Muscle of arm (tissue), 12 donors: Measurements from ENCODE around the gene ANKRD33. TPM values are rescaled to one million over a fixed set of nuclear protein-coding genes. Genes with fewer than 3 reads are reported as not detected.

ENCODE experiments used
- DNase-seq: peaks from one replicate; pipeline ENCODE4 v3.0.0-alpha.2; 2013
- polyA plus RNA-seq, 12 donors: library from polyadenylated mRNA; unstranded; fragments of 120-200 nt; gene quantifications; one replicate each; pipeline ENCODE4 v1.2.1, GENCODE V29; 2013; ENCODE audit not compliant: insufficient read length in 12 of 12

Gene ANKRD33
- polyA plus RNA-seq, 12 donors, result 0.08 to 0.36 (median 0.20) TPM; not detected in 6

DNA sequence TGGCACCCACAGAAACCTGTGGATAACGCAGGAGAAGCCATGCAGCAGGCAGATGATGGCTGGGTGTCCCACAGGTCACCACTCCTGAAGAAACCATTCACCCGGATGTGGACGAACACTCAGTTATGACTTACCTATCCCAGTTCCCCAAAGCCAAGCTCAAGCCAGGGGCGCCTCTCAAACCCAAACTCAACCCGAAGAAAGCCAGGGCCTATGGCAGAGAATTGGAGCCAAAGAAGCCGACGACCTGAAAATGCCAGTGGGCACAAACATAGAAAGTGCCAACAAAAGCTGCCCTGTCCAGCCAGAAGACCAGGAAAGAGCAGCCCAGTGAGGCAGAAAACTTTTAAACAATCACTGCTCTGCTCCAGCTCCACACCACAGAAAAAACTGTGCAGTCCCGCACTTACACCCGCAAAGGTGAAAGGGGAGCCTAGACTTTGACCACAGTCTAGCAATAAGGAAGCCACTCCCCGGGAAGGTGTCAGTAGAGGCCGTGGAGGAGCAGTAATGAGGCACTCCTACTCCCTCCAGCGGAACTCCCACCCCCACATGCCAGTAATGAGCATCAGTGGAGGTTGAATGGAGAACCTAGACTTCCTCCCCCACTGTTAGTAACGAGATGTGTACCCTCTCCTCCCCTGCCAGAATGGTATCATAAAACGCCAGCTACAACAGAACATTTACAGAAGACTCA is 13.4 kb downstream of the ANKRD33 start:
- DNase-seq, result no peak

DNA sequence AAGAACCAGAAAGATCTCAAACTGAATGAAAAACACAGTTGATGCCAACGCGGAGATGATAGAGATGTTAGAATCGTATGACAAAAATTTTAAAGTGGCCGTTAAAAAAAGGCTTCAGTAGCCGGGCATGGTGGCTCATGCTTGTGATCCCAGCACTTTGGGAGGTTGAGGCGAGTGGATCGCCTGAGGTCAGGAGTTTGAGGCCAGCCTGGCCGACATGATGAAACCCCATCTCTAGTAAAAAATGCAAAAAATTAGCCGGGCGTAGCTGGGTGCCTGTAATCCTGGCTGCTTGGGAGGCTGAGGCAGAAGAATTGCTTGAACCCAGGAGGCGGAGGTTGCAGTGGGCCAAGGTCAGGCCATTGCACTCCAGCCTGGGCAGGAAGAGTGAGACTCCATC is 14.0 kb downstream of the ANKRD33 start:
- no peak for DNase-seq

DNA sequence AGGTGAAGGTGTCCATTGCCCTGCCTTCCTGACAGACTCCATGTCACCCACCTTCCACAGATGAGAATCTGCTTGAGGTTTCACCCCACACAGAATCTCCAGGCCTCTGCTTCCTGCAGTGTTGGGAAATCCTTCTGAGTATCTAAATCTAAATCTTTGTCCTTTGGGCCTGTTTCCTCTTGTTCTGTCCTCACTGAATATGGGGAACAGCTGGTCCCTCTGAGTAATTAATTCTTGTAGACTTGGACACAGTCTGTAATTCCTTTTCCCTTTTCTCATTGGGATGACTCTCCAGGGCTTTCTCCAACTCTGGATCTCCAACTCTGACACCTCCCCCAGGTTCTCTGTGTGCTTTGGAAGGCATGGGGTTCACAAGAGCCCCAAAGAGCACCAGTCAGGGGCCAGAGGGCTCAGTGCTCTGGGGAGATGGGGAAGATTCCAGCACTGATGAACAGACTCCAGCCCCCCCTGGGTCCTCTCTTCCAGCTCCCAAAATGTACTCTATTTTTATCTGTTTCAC is 17.1 kb downstream of the ANKRD33 start:
- DNase-seq, result peak; percentile 52

DNA sequence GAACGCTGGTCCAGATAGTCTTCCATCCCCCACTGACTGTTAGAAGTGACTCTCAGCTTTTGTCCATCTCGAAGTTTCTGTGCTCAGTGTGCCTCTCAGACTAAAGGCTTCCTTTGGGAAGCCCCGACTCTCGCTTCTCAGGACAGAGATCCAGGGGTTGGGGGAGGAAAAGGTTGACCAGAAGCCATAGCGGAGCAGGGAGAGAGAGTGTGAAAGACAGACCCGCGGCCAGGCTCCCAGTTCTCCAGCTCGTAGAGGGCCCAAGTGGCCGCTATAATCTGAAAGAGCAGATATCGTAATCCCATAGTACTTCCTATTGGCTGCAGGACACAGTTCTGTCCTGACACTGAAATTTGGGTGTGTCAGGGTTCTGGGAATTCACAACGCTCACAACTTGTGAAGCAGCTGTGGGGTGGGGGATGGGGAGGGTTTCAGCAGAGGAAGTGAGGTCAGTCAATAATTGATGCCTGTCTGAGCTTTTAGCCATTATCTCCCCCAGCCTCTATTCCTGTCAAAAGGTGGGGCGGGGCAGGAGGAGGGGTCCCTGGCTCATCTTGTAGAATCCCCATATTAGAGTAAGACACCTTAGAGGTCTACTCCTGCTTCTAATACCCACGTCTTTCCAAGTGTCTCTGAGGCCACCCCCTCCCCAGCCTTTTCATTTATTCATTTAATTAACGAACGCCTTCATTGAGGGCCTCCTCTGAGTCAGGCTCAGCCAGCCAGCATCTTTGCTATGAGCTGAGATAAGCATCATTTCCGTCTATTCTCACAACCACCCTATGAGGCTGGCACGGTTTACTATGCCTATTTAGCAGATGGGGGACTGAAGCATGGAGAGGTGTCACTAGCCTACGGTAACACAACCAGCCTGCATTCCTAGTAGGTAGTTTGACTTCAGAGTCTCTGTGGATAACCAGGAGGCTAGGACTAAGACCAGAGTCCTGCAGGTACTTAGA is 17.8 kb downstream of the ANKRD33 start:
- peak; percentile 90 for DNase-seq

DNA sequence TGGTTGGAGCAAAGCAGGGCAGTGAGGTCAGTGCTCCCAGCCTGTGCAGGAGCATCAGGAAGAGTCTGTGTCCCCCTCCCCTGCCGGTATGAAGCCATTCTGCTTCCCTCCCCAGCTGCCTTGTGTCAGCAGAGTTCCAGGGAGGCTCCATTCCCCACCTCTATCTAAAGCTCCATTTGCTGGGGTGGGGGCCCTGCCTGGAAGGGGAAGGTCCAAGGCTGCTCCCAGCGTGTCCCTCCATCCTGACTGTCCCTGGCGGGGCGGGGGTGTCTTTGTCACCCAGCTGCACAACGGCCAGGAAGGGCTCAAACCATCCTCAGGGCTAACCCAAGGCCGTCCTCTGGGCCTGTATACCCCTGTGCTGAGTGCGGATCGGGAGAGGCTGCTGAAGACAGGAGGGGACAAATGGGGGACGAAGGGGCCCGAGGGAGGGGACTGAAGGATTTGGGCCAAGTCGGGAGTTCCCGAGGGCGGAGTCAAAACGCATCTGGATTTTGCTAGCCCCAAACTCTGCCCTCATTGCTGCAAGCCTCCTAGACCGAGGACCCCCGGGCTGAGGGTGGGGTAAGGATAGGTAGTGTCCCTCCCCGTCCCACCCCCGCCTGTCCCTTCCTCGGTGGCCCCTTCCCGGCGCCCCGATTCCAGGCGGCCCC is 18.7 kb downstream of the ANKRD33 start:
- DNase-seq, result peak; percentile 58

DNA sequence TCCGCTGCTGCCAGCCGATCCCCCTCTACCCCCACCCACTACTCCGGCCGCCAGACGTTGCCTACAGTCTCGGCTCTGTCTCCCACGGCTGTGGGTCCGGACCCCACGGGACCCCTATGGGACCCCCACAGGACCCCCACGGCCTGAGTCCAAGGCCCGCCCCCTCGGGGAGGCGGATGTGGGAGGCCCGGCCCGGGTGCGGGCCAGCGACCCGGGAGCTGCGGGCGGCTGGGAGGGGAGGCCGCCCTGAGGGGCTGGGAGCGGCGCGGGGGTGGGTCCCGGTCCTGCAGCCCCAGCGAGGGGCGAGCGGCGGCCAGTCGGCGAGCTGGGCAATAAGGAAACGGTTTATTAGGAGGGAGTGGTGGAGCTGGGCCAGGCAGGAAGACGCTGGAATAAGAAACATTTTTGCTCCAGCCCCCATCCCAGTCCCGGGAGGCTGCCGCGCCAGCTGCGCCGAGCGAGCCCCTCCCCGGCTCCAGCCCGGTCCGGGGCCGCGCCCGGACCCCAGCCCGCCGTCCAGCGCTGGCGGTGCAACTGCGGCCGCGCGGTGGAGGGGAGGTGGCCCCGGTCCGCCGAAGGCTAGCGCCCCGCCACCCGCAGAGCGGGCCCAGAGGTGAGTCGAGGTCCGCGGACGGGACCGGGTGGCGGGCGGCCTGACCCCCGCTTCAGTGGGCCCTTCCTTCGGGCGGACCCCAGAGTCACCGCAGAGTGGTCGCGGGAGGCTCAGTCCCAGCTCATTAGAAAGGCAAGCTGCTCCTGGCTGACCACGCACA is 19.4 kb downstream of the ANKRD33 start, which contains the start of gene ACVRL1:
TSS of gene ACVRL1 (plus strand) at position 422 of the 773 bp plus-strand sequence. CDS start 4,971 bp downstream, outside the sequence.
- peak; percentile 71 for DNase-seq

DNA sequence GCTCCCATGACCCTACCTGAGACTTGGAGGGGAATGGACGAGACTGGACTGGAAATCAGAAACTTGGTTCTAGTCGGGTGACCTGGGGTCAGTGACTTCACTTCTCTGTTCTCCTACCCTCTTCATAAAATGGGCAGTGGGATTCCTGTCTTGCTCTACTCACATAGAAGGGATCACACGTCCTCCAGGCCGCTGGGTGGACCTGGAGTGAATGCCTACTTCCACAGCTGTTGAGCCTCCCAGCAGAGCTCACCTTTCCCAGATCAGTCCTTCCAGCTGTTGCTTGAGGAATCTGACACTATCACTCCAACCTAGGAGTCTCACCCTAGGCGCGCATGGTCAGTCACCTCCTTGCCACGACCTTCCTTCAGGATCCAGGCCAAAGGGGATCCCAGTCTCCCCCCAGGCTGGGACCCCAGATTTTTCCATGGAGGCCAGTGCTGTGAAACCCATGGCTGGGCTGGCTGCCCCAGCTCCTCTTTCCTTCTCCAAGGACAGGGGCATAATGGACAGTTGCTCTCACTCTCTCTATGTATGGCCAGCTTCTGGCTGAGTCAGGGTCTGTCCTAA is 20.0 kb downstream of the ANKRD33 start:
- DNase-seq, result no peak

DNA sequence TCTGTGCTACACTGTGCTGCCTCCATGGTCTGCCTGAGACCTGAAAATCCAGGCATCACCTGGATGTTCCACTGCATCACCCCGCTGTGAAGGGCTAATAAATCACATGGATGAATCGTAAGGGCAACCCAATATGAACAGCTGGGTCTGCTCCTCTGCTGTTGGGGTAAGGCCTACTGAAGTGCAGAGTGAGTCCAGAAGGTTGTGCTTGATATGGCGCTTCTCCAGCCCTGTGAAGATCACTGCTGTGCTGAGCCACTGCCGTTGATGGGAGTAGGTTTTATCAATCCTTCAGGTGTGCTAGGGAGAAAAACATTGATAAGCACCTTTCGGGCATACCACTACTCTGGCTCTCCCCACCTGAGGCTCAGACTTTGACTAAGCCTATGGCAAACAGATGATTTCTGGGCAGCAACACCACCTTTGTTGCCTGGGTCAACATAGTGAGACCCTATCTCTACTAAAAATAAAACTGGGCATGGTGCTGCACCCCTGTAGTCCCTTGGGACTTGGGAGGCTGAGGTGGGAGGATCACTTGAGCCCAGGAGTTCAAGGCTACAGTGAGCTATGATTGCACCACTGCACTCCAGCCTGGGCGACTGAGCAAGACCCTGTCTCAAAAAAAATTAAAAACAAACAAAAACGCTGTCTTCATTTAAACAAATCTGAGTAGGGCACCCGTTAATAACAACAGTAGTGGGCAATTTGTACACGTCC is 21.1 kb downstream of the ANKRD33 start:
- no peak for DNase-seq

DNA sequence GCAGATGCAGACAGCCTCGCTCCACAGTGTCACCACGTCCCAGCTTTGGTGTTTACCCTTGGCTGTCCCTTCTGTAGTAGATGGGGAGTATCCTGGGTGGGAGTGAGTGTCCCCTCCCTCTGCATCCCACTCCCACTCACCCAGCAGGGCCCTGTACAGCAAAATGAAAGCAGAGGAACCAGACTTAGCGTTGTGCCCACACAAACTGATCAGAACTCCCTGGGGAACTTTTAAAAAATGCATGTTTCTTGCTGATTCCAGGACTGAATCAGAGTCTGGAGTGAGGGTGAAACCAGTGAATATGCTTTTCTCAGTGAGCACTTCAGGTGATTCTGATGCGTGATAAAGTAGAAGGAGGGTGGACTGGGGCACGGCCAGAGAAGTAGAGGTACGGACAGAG is 22.3 kb downstream of the ANKRD33 start:
- no peak for DNase-seq

DNA sequence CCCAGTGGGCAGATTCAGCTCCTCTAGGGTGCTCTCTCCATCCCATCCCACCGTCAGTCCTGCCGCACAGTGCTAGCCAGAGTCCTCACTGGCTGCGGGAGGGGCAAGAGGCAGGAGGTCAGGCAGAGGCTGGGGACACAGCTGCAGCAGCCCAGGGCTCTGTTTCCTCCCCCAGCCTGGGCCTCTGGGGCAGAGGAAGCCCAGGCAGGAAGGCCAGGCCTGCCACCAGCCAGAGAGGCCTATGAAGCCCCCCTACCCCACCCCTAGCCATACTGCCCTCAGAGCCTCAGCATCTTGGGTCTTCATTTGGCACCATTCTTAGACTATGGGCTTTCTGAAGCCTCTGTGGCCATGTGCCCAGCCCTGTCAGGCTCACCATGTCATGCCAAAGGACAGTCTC is 22.8 kb downstream of the ANKRD33 start:
- no peak for DNase-seq

DNA sequence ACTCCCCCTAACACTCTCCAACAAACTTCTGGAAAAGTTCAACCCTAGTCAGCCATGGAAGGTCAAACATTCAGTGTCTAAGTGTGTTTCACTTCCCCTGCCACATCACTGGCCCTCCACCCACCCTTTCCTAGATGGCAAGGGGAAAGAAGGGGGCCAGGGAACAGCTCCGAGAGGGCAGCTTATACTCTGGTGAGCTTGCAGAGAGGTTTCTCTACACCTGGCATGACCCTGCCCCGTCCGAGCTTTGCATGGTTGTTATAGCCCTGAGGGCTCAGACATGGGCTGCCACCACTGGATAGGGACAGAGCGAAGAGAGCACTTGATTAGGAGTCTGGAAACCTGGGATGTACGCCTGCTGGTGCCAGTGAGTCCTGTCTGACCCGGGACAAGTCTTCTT is 23.4 kb downstream of the ANKRD33 start:
- DNase-seq, result no peak

DNA sequence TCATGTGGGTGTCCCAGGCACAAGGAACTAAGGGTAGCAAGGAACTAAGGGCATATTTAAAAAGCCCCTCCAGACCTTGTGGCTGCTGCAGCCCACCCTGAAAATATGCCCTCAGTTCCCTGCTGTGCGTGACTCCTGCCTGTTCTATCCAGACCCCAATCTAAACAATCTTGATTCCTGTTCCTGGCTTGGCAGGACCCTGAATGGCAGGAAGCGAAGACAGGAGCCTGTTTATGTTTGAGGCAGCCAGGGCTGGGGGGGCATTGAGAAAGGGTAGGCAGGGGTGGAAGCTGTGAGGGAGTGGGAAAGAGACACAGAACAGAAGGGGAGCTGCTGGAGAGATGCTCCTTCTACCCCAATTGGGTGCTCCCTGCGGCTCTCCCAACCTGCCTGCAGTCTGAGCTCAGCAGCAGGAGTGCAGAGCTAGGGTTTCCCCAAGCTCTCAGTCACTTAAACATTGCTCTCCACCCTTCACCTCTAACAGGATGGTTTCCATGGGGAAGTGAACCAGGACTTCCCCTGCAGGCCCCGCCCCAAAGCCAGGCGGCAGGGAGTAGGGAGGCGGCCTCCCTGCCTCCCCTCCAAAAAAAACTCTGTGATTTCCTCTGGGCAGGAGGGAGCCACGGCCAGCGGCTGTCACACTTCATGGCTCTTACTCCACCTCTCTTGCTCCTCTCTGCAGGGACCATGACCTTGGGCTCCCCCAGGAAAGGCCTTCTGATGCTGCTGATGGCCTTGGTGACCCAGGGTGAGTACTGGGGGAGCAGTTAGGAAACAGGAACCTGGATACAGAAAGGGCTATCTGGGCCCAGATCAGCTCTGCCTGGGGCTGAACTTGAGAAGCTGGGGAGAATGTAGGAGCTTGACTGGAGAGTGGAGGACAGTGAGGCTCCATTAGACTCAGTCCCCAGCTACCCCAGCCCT is 24.1 kb downstream of the ANKRD33 start:
- DNase-seq, result no peak

DNA sequence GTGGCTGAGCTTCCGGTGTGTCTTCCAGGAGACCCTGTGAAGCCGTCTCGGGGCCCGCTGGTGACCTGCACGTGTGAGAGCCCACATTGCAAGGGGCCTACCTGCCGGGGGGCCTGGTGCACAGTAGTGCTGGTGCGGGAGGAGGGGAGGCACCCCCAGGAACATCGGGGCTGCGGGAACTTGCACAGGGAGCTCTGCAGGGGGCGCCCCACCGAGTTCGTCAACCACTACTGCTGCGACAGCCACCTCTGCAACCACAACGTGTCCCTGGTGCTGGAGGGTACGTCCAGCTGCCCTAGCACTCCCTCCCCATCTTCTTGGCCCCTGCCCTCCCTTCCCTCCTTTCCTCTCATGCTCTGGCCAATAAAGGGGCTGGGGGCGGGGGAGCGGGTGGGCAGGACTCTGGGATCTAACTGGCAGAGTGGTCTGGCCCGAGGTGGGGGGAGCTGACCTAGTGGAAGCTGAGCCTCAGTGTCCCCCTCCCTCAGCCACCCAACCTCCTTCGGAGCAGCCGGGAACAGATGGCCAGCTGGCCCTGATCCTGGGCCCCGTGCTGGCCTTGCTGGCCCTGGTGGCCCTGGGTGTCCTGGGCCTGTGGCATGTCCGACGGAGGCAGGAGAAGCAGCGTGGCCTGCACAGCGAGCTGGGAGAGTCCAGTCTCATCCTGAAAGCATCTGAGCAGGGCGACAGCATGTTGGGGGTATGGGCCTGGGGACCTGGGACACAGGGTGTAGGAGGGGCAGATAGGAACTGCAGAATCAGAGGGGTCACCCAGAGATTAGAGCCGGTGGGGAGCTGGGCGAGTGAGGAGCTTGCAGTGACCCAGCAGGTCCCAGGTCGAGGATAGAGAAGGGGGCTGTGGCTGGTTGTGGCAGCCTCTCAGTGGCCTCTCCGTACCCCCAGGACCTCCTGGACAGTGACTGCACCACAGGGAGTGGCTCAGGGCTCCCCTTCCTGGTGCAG is 25.4 kb downstream of the ANKRD33 start:
- DNase-seq, result no peak

DNA sequence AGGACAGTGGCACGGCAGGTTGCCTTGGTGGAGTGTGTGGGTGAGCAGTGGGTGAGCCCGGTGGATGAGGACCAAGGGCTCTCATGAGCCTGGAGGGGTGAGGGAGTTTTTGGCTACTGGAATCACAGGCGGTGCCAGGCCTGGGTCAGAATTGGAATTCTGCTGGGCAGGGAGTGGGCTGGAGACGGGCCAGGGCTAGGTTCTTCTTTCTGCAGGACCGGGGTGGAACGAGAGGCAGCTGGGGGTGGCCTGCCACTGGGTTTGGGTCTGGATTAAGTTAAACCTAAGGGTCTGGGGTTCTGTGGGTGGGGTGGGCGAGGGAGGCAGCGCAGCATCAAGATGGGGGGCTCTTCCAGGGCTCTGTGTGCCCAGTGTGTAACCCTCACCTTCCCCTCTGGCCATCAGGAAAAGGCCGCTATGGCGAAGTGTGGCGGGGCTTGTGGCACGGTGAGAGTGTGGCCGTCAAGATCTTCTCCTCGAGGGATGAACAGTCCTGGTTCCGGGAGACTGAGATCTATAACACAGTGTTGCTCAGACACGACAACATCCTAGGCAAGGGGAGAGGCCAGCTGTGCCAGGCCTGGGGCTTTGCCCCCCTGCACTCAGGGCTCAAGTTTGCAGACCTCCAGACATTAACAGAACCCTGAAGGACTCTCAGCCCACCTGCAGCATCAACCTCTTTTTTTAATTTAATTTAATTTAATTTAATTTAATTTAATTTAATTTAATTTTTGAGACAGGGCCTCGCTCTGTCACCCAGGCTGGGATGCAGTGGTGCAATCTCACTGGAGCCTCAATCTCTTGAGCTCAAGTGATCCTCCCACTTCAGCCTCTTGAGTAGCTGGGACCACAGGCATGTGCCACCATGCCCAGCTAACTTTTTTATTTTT is 26.4 kb downstream of the ANKRD33 start:
- DNase-seq, result no peak

DNA sequence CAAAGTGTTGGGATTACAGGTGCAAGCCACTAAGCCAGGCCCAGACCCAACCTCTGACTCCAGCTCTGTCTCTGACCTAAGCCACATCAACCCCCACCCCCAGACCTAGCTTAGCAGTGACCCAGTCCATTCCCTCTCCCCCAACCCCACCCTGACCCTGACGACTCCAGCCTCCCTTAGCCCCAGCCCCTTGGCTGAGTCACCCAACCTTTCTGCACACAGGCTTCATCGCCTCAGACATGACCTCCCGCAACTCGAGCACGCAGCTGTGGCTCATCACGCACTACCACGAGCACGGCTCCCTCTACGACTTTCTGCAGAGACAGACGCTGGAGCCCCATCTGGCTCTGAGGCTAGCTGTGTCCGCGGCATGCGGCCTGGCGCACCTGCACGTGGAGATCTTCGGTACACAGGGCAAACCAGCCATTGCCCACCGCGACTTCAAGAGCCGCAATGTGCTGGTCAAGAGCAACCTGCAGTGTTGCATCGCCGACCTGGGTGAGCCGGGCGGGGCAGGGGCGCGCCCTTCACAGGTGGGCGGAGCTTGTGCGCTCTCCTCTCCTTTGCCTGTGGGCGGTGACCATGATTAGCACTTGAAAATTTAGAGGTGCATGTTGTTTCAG is 27.2 kb downstream of the ANKRD33 start:
- DNase-seq, result no peak

DNA sequence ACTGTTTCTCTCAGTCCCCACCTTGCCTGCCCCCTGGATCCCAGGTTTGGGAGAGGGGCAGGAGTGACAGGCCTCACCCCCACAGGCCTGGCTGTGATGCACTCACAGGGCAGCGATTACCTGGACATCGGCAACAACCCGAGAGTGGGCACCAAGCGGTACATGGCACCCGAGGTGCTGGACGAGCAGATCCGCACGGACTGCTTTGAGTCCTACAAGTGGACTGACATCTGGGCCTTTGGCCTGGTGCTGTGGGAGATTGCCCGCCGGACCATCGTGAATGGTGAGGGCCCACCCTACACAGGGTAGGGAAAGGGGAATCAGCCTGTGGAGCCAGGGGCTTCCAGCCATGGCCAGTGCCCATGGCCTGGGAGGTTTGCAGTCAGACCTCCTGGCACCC is 28.0 kb downstream of the ANKRD33 start:
- no peak for DNase-seq
